DOHH2 (cell line): ENCODE data around the gene SPATA24.
A peak's percentile ranks its signal among the peaks of the same experiment; 100 is the strongest.

Source experiments
- H3F3A ChIP-seq: fragments of 200-600 bp; sonication (generic), shearing (Covaris generic); 2 replicates; pipeline ENCODE4 v1.6.0; 2016; ENCODE audit warnings: antibody characterized with exemption, mild to moderate bottlenecking; ENCODE audit not compliant: control insufficient read depth, insufficient read depth
- H3K27ac ChIP-seq: fragments of 200-600 bp; sonication (generic); 2 replicates; pipeline ENCODE4 v1.5.1; 2014; ENCODE audit warnings: low read depth, mild to moderate bottlenecking, low read length, moderate library complexity
- H3K27me3 ChIP-seq: fragments of 200-600 bp; sonication (generic); 2 replicates; pipeline ENCODE4 v1.6.1; 2014; ENCODE audit warnings: mild to moderate bottlenecking, low read length, mixed read lengths; ENCODE audit not compliant: control insufficient read depth
- H3K36me3 ChIP-seq: fragments of 200-600 bp; sonication (generic); 2 replicates; pipeline ENCODE4 v1.6.1; 2014; ENCODE audit warnings: mild to moderate bottlenecking, low read length, moderate library complexity, mixed read lengths; ENCODE audit not compliant: control insufficient read depth
- H3K4me1 ChIP-seq: fragments of 200-600 bp; sonication (generic); 2 replicates; pipeline ENCODE4 v1.6.1; 2014; ENCODE audit warnings: mild to moderate bottlenecking, low read length, mixed read lengths; ENCODE audit not compliant: control insufficient read depth
- H3K4me2 ChIP-seq: fragments of 200-600 bp; sonication (generic); 2 replicates; pipeline ENCODE4 v1.6.0; 2014; ENCODE audit warnings: mild to moderate bottlenecking, low read length, moderate library complexity
- H3K4me3 ChIP-seq: fragments of 200-600 bp; sonication (generic); 2 replicates; pipeline ENCODE4 v1.5.1; 2014; ENCODE audit warnings: mild to moderate bottlenecking, low read length, mixed read lengths
- H3K79me2 ChIP-seq: fragments of 200-600 bp; sonication (generic); 2 replicates; pipeline ENCODE4 v1.6.1; 2014; ENCODE audit warnings: mild to moderate bottlenecking, low read length, mixed read lengths; ENCODE audit not compliant: control insufficient read depth
- H3K9me2 ChIP-seq: fragments of 200-600 bp; sonication (generic); replicated peaks from 2 replicates; pipeline ENCODE4 v1.6.1; 2014; ENCODE audit warnings: mild to moderate bottlenecking, low read length, mixed read lengths; ENCODE audit not compliant: control insufficient read depth
- H3K9me3 ChIP-seq: fragments of 200-600 bp; sonication (generic); 2 replicates; pipeline ENCODE4 v1.6.1; 2014; ENCODE audit warnings: antibody characterized with exemption, low read length, mixed read lengths; ENCODE audit not compliant: control insufficient read depth, insufficient read depth
- H4K20me1 ChIP-seq: fragments of 200-600 bp; sonication (generic); 2 replicates; pipeline ENCODE4 v1.6.0; 2014; ENCODE audit warnings: low read depth, mild to moderate bottlenecking, antibody characterized with exemption, low read length, moderate library complexity; ENCODE audit not compliant: control insufficient read depth, insufficient read depth
- EZH2phosphoT487 ChIP-seq: fragments of 200-600 bp; sonication (generic); IDR thresholded peaks from 2 replicates; pipeline ENCODE4 v1.6.1; 2017; ENCODE audit warnings: borderline replicate concordance, mild to moderate bottlenecking, antibody characterized with exemption, low read length, moderate library complexity, mixed read lengths
- TF ChIP-seq, protein P1 (sequence below): fragments of 200-600 bp; sonication (generic); IDR thresholded peaks from one replicate; pipeline ENCODE4 v1.5.1; 2014; ENCODE audit warnings: antibody characterized with exemption, mild to moderate bottlenecking, low read depth, low read length; ENCODE audit not compliant: poor library complexity, severe bottlenecking

SPATA24 gene

GRCh38 chr5:139422307-139422893, 18.5 kb upstream of the SPATA24 start:
- H3K4me1 ChIP-seq = no peaks in the 10 kb centered on the region
- H3K4me3 ChIP-seq = no peak overlapping the region
- H3K9me2 ChIP-seq = no peaks in the 10 kb centered on the region
- no peaks in the 10 kb centered on the region for H3K27me3 ChIP-seq
- no peak overlapping the region for H3K4me2 ChIP-seq
- H3K9me3 ChIP-seq = no peaks in the 10 kb centered on the region
- H3F3A ChIP-seq = no peaks in the 10 kb centered on the region
- no peaks in the 10 kb centered on the region for H3K79me2 ChIP-seq
- no peaks in the 10 kb centered on the region for H4K20me1 ChIP-seq
- H3K36me3 ChIP-seq = no peaks in the 10 kb centered on the region
- no peak overlapping the region for H3K27ac ChIP-seq
- TF ChIP-seq, protein P1, sequence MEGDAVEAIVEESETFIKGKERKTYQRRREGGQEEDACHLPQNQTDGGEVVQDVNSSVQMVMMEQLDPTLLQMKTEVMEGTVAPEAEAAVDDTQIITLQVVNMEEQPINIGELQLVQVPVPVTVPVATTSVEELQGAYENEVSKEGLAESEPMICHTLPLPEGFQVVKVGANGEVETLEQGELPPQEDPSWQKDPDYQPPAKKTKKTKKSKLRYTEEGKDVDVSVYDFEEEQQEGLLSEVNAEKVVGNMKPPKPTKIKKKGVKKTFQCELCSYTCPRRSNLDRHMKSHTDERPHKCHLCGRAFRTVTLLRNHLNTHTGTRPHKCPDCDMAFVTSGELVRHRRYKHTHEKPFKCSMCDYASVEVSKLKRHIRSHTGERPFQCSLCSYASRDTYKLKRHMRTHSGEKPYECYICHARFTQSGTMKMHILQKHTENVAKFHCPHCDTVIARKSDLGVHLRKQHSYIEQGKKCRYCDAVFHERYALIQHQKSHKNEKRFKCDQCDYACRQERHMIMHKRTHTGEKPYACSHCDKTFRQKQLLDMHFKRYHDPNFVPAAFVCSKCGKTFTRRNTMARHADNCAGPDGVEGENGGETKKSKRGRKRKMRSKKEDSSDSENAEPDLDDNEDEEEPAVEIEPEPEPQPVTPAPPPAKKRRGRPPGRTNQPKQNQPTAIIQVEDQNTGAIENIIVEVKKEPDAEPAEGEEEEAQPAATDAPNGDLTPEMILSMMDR = peak; percentile 94
- no peak for TF ChIP-seq EZH2phosphoT487

DNA sequence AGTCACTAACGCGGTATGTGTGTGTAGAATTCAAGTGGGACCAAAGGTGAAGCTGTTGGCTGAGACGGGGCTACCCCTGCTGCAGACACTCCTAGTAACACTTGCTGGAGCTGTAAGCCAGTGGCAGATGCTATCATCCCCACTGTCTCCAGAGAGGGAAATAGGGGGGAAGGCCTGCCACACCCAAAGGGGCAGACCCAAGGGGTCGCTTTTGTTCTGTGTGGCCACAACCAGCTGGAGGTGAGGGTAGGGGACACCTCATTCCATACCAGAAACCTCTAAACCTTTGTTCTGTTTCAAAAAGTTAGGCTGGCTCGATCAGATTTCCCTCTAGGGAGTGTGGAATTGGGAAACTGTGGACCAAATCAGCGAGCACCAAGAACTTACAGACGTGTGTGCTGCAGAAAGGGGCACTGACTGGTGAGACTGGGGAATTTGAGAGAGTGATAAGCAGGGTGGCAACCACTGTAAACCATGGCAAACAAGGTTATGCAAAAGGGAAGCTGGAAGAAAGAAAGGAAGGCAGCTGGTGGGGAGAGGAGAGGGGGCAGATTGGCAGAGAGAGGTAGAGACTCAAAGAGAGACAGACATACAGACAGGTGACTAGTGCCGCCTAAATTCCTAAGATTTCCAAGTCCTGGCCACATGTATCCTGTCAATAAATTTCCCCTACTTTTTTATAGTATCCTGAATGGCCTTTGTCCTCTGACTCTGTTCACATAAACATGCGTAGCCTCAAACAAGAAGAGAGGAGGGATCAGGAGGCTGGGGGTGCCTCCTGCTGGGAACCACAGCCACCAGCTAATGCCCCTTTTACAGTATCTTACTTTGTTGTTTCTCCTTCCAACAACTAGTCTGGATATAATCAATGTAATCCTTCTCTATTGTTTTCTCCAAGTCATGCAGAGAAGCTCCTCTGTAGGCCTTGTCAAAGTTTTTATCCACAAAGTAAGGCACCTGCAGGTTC, 15.6 kb upstream of the SPATA24 start:
- Histone ChIP-seq H3K79me2 (no peaks in the 10 kb centered on the region), H3K9me3 (no peaks in the 10 kb centered on the region), H3K36me3 (no peaks in the 10 kb centered on the region), H3K27me3 (no peaks in the 10 kb centered on the region), H4K20me1 (no peaks in the 10 kb centered on the region), H3K27ac (no peak overlapping the region), H3K4me2 (no peak overlapping the region), H3K4me1 (no peaks in the 10 kb centered on the region), H3F3A (no peaks in the 10 kb centered on the region), H3K9me2 (no peaks in the 10 kb centered on the region), H3K4me3 (no peak overlapping the region)
- TF ChIP-seq, protein P1 = no peak
- no peak for TF ChIP-seq EZH2phosphoT487

DNA sequence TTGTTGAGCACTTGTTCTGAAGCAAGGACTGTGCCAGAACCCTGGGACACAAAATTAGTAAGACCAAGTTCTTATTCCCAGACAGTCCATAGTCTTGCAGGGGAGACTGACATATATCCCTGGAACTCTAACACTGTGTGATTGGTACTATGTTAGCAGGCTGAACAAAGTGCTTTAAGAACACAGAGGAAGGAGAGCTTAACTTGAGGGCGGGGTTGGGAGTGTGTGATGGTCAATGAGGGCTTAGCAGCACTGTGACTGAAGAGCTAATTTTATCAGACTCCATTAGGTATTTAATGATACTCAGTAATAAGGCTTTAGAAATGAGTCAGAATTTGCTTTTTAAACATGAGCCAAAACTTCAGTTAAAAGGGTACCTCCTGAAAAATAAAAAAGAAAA, 14.9 kb upstream of the SPATA24 start:
- Histone ChIP-seq H3K9me2 (no peaks in the 10 kb centered on the region), H3K27me3 (no peaks in the 10 kb centered on the region), H3K36me3 (no peaks in the 10 kb centered on the region), H3K27ac (no peak overlapping the region), H3K4me2 (no peak overlapping the region), H3F3A (no peaks in the 10 kb centered on the region), H3K4me1 (no peaks in the 10 kb centered on the region), H3K4me3 (no peak overlapping the region), H4K20me1 (no peaks in the 10 kb centered on the region), H3K79me2 (no peaks in the 10 kb centered on the region), H3K9me3 (no peaks in the 10 kb centered on the region)
- TF ChIP-seq EZH2phosphoT487 = no peak
- TF ChIP-seq, protein P1 = no peak
